Tongue (tissue), 2 donors: Measurements from ENCODE around the gene HNRNPUL2. TPM values are rescaled to one million over a fixed set of nuclear protein-coding genes. Genes with fewer than 3 reads are reported as not detected.
"Not testable (repeated sequence)": the region's sequence is repeated elsewhere in the genome, so short reads cannot be mapped to it uniquely, and the experiment has no call there.

Experiments
- DNase-seq: peaks from one replicate; pipeline ENCODE4 v3.0.0-alpha.2; 2015
- total RNA-seq: library from RNA; depleted of rRNA; stranded (reverse); fragments of >200 nt; gene quantifications from one replicate; pipeline ENCODE4 v1.2.3, GENCODE V29; 2014

The HNRNPUL2 gene
- total RNA-seq, 1 donor from 2014 or later = 39.0 TPM

GRCh38 chr11:62726156-62726914, 922 bp downstream of the HNRNPUL2 start:
- DNase-seq = no peak

DNA sequence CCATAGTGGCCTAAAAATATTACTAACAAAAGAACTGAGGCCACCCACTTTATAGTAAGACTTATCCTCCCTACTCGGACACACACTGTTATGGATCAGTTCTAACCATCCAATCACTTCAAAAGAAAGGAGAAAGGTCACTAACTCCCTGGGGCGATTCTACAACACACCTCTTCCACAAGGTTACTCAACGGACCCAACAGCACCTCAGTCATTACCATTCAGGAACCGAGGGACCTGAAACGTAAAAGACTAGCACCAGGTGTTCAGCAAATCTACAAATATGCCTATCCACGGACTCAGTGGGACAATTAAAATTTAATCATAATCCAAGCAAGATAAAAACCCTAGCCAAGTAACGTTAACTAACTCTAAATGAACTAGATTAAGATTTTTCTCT, 1.6 kb downstream of the HNRNPUL2 start:
- DNase-seq = no peak

- no peak for DNase-seq
These were observed 3.1 kb downstream of the HNRNPUL2 start for GRCh38 chr11:62724171-62724570.

DNA sequence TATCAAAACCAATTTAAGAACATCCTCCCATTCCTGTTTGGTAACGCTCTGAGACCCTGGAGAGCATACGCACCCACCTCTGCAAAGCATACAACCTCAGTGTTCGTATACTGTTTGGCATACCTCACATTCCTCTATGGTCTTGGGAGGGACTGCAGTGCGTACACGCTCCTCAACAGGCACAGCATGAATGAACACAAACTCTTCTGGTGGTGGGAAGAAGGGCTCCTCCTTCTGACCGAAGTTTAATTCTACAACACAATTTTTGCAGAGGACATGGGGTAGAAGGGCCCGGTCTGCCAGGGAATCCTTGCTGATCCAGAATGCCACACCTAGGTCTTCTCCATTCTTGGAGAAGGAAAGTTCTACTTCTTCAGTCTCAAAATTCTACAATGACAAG, 5.3 kb downstream of the HNRNPUL2 start:
- no peak for DNase-seq

GRCh38 chr11:62719302-62719978, 7.8 kb downstream of the HNRNPUL2 start:
- DNase-seq = no peak

DNA sequence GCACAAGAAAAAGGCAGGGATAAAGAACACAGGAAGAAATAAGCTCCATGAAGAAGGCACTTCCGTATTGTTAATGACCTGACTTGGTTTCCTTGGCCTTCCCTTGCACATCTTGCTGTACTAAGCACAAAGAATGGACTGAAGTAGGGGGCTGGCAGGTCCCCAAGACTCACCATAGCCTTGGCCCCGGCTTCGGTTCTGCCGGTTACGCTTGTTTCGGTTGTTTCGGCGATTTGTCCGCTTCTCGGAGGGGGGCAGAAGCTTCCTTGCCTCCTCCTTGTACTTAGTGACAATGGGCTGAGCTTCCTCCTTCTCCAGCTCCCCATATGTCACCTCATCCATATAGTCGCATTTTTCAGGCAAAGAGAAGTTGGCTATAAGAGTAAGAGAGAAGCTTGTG, 10.4 kb downstream of the HNRNPUL2 start:
- DNase-seq = no peak

DNA sequence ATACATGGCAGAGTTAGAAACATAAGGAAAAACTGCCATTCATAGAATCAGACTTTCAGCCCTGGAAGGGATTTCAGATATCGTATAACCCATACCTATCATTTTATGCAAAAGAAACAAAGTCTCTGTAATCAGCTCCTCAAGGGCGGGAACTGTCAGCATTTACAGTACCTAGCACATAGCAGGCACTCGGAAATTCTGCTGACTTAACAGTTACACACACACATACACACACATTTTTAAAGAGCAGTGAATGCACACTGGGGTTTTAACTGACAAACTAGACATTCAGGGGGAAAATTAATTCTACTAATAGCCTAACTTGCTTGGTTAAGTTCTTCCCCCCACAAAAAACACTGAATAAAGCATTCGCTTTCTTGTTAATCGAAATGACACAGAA, 11.1 kb downstream of the HNRNPUL2 start:
- no peak for DNase-seq

GRCh38 chr11:62715150-62716130, 11.8 kb downstream of the HNRNPUL2 start:
- DNase-seq = no peak

GRCh38 chr11:62713343-62713742, 13.9 kb downstream of the HNRNPUL2 start:
- DNase-seq = no peak

DNA sequence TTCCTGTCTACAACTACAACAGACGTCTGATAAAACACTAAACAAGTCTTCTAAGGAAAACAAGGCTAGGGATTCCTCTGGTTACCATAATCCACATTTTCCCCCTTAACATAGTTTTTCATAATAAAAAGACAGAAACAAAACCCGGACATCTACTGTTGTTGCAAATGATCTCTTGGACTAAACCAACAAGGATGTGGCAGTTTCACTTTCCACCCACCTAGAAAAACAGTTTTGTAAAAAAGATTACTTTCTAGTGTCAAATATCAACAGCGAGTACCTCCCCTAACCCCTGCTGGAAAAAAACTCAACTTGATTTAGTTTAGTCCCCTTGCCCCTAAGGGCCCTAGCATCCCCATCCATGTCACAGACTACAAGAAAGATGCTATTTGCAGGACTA, 14.4 kb downstream of the HNRNPUL2 start:
- DNase-seq = no peak

GRCh38 chr11:62712276-62712812, 14.9 kb downstream of the HNRNPUL2 start:
- no peak for DNase-seq

- DNase-seq = no peak
These were observed 17.3 kb downstream of the HNRNPUL2 start for GRCh38 chr11:62710001-62710345.

- DNase-seq = peak; percentile 100
These were observed 17.8 kb downstream of the HNRNPUL2 start for GRCh38 chr11:62709247-62710000.

DNA sequence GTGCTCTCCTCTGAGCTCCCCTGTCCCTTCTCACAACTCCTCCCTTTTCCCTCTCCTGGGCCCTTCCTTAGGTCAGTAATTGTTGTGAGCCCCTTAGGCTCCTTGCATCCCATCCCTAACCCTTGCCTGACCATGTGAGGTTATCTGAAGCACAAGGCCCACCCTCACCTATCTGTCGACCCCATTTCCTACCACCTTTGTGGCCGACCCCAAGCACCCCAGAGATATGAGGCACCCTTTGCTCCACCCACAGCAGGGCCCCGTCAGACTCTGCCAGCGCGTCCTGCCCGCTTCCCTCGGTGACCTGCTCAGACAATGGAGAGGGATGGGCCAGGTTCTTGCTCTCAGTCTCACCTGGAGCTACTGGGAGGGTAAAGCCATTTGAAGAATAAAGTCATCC, 18.5 kb downstream of the HNRNPUL2 start:
- no peak for DNase-seq

GRCh38 chr11:62708392-62708791, 18.9 kb downstream of the HNRNPUL2 start:
- DNase-seq = no peak

DNA sequence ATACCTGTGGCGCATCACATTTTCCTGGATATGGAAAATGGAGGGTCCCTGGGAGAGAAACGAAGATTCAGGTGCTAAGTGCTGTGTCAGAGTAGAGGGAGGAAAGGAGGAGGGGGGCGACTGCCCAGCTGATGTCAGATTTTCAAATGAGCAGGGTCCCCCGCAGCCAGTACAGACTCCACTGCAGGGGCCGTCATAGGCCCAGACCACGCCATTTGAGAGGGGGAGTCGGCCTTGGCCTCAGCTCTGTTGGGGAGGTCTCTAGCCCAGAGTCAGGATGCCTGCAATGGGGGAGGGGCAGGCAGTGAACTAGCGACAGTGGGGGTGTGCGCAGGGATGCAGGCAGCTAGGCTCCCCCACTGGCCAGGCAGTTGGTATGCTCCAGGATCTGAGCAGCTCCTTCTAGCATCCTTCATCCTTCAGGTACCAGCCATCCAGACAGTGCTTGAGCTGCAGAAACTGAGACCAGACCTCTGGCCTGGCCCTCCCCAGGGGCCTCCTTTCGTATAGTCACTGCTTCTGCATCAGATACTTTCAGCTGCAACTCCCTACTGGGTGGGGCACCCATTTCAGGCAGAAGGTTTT, 19.9 kb downstream of the HNRNPUL2 start, which contains the start of the genes BSCL2 and GNG3:
Gene BSCL2, minus strand, starts transcription at position 148 of the 585 bp plus-strand sequence. CDS start 229 bp downstream, outside the sequence.
Gene GNG3, plus strand, starts transcription at position 400 of the 585 bp plus-strand sequence. CDS start 620 bp downstream, outside the sequence.
- DNase-seq = peak; percentile 59

DNA sequence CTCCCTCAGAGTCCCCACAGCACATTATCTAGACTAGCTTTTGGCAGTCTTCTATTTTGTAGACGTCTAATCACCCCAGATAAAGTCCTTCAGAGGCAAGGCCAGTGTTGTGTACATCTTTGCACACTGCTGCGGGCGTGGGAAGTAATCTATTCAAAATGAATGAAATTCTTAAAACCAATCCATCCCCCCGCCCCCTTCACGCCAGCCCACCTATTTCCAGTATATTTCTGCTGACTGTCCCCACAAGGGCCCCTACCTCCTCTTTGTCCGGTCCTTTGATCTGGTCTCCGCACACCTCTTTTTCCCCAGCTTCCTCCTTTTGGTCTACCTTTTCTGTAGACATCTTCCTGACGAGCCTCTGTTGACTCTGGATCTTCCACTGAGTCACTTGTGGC, 20.4 kb downstream of the HNRNPUL2 start:
- no peak for DNase-seq

GRCh38 chr11:62705880-62706849, 21.1 kb downstream of the HNRNPUL2 start:
- peak; percentile 97 for DNase-seq

GRCh38 chr11:62705413-62705812, 21.8 kb downstream of the HNRNPUL2 start:
- DNase-seq = no peak

DNA sequence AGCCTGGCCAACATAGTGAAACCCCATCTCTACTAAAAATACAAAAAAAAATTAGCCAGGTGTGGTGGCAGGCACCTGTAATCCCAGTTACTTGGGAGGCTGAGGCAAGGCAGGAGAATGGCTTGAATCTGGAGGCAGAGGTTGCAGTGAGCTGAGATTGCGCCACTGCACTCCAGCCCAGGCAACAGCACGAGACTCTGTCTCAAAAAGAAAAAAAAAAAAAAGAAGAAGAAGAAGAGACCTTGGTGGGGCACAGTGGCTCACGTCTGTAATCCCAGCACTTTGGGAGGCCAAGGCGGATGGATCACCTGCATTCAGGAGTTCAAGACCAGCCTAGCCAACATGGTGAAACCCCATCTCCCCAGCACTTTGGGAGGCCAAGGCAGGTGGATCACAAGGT, 23.3 kb downstream of the HNRNPUL2 start:
- DNase-seq = not testable (repeated sequence)
